SK-N-SH treated with all-trans-retinoic acid at 6 μM for 48 hours (cell line): ENCODE measurements around the gene ABCC10.

Experiments
- ATAC-seq: fragments of 200-7000 bp; cut with Tn5 transposase; 3 replicates; pipeline ENCODE4 v1.9.1; 2020; ENCODE audit warnings: mild to moderate bottlenecking, moderate library complexity
- ARNTL ChIP-seq: fragments of 450-650 bp; formaldehyde crosslinking; IDR thresholded peaks from 2 replicates; pipeline ENCODE4 v1.5.0; 2020; ENCODE audit warnings: low read depth, mild to moderate bottlenecking, moderate library complexity, borderline replicate concordance
- BACH2 ChIP-seq: fragments of 250-450 bp; sonication (Bioruptor Pico); IDR thresholded peaks from 2 replicates; pipeline ENCODE4 v1.9.0; 2021; ENCODE audit warnings: mild to moderate bottlenecking, borderline replicate concordance
- CSDC2 ChIP-seq: fragments of 250-450 bp; sonication (Bioruptor Pico); IDR thresholded peaks from 2 replicates; pipeline ENCODE4 v1.5.0; 2020; ENCODE audit warnings: mild to moderate bottlenecking, moderate library complexity
- ESRRG ChIP-seq: fragments of 250-450 bp; sonication (Bioruptor Pico); IDR thresholded peaks from 2 replicates; pipeline ENCODE4 v1.6.1; 2021; ENCODE audit warnings: mild to moderate bottlenecking
- ISL1 ChIP-seq: fragments of 250-450 bp; sonication (Bioruptor Pico); IDR thresholded peaks from 2 replicates; pipeline ENCODE4 v2.1.2; 2022; ENCODE audit warnings: mild to moderate bottlenecking, moderate library complexity
- OSR1 ChIP-seq: fragments of 250-450 bp; sonication (Bioruptor Pico); IDR thresholded peaks from 2 replicates; pipeline ENCODE4 v1.8.0; 2022; ENCODE audit warnings: moderate library complexity, mild to moderate bottlenecking, inconsistent platforms
- PPARA ChIP-seq: fragments of 250-450 bp; sonication (Bioruptor Pico); IDR thresholded peaks from 2 replicates; pipeline ENCODE4 v1.5.0; 2020; ENCODE audit warnings: mild to moderate bottlenecking, borderline replicate concordance
- RARB ChIP-seq: fragments of 250-450 bp; sonication (Bioruptor Pico); IDR thresholded peaks from 2 replicates; pipeline ENCODE4 v1.8.0; 2021; ENCODE audit warnings: mild to moderate bottlenecking, moderate library complexity
- SNAI2 ChIP-seq: fragments of 250-450 bp; sonication (Bioruptor Pico); IDR thresholded peaks from 2 replicates; pipeline ENCODE4 v1.5.0; 2020; ENCODE audit warnings: mild to moderate bottlenecking, moderate library complexity
- TCF4 ChIP-seq: fragments of 250-450 bp; sonication (Bioruptor Pico); IDR thresholded peaks from 2 replicates; pipeline ENCODE4 v1.8.0; 2021; ENCODE audit warnings: mild to moderate bottlenecking, moderate library complexity, borderline replicate concordance
- TOX ChIP-seq: fragments of 250-450 bp; sonication (Bioruptor Pico); IDR thresholded peaks from 2 replicates; pipeline ENCODE4 v1.8.0; 2021; ENCODE audit warnings: mild to moderate bottlenecking, moderate library complexity, borderline replicate concordance
- ZFP3 ChIP-seq: fragments of 250-450 bp; sonication (Bioruptor Pico); IDR thresholded peaks from 2 replicates; pipeline ENCODE4 v1.5.0; 2020; ENCODE audit warnings: mild to moderate bottlenecking, moderate library complexity
- ZFP30 ChIP-seq: fragments of 450-650 bp; formaldehyde crosslinking; IDR thresholded peaks from 2 replicates; pipeline ENCODE4 v1.5.0; 2022; ENCODE audit warnings: mild to moderate bottlenecking, moderate library complexity
- ZNF70 ChIP-seq: fragments of 450-650 bp; formaldehyde crosslinking; IDR thresholded peaks from 2 replicates; pipeline ENCODE4 v1.5.0; 2020; ENCODE audit warnings: mild to moderate bottlenecking, moderate library complexity
- TF ChIP-seq, protein P1 (sequence below): fragments of 250-450 bp; sonication (Bioruptor Pico); IDR thresholded peaks from 2 replicates; pipeline ENCODE4 v1.5.0; 2020; ENCODE audit warnings: mild to moderate bottlenecking, moderate library complexity
- TF ChIP-seq, protein P2 (sequence below): fragments of 250-450 bp; sonication (Bioruptor Pico); IDR thresholded peaks from 2 replicates; pipeline ENCODE4 v1.8.0; 2021; ENCODE audit warnings: low read depth, mild to moderate bottlenecking, moderate library complexity, borderline replicate concordance
- TF ChIP-seq, protein P3 (sequence below): fragments of 250-450 bp; sonication (Bioruptor Pico); IDR thresholded peaks from 2 replicates; pipeline ENCODE4 v1.5.1; 2021; ENCODE audit warnings: mild to moderate bottlenecking, moderate library complexity
- TF ChIP-seq, protein P4 (sequence below): fragments of 250-450 bp; sonication (Bioruptor Pico); IDR thresholded peaks from 2 replicates; pipeline ENCODE4 v1.8.0; 2020; ENCODE audit warnings: mild to moderate bottlenecking, moderate library complexity, borderline replicate concordance
- TF ChIP-seq, protein P5 (sequence below): fragments of 250-450 bp; sonication (Bioruptor Pico); IDR thresholded peaks from 2 replicates; pipeline ENCODE4 v1.5.1; 2020; ENCODE audit warnings: low read depth, mild to moderate bottlenecking, moderate library complexity

The ABCC10 gene

DNA sequence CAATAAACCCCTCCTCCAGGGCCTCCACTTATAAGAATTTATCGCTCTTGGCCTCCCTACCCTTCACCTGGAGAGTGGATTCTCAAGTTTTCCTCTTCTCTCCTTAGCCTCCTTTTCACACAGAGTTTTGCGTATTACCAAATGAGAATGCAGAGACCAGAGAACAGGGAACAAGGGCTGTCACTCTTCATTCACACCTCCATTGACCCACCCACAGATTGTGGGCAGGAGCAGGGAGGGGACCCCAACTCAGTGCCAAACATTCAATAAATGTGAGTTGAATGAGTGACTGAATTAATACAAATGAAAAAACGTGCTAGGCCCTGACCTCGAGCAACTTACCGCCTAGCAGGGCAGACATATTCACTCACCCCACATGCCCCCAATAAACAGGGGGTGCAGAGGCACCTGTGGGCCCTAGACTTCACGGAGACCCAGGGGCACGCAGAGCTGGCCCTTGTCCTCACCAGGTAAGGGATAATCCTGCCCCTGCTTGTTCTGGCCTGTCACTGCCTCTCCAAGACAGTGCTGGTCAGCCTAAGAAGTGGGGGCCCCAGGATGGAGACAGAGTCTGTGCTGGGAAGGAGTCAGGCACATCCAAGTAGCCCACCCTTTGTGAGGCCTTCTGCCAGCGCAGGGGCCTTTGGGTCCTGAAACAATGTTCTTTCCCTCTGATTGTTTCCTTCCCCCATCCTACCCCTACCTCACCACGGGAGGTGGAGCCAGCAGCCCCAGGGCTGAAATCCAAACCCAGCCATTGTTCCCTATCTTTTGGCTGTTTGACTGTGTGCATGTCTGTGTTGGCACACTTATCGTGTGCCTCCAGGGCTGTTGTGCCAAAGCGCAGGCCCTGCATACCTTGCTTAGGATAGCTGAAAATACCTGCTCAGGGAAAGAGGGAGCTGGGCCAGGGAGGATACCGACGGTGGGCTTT, 41.7 kb downstream of the ABCC10 start:
- TF ChIP-seq BACH2 (CRISPR knock-in tag) = no peak
- no peak for TF ChIP-seq SNAI2 (CRISPR knock-in tag)
- no peak for ATAC-seq

DNA sequence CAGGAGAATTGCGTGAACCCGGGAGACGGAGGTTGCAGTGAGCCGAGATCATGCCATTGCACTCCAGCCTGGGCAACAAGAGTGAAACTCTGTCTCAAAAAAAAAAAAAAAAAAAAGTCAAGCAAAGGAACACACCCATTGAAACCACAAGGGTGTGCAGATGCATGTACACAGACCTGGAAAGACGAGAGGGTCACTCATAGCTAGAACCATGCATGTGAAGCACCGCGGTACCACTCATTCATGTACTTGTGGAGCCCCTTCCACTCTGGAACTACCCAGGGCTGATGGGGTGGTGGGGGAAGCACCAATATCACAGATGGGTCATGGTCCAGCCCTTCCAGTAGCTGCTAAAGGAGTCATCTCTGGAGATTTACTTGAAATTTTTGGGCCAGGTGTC, 42.6 kb downstream of the ABCC10 start:
- ATAC-seq = no peak
- TF ChIP-seq ZFP3 (CRISPR knock-in tag) = no peak
- no peak for TF ChIP-seq BACH2 (CRISPR knock-in tag)
- TF ChIP-seq TCF4 (CRISPR knock-in tag) = no peak
- no peak for TF ChIP-seq ZNF70
- TF ChIP-seq, protein P1, sequence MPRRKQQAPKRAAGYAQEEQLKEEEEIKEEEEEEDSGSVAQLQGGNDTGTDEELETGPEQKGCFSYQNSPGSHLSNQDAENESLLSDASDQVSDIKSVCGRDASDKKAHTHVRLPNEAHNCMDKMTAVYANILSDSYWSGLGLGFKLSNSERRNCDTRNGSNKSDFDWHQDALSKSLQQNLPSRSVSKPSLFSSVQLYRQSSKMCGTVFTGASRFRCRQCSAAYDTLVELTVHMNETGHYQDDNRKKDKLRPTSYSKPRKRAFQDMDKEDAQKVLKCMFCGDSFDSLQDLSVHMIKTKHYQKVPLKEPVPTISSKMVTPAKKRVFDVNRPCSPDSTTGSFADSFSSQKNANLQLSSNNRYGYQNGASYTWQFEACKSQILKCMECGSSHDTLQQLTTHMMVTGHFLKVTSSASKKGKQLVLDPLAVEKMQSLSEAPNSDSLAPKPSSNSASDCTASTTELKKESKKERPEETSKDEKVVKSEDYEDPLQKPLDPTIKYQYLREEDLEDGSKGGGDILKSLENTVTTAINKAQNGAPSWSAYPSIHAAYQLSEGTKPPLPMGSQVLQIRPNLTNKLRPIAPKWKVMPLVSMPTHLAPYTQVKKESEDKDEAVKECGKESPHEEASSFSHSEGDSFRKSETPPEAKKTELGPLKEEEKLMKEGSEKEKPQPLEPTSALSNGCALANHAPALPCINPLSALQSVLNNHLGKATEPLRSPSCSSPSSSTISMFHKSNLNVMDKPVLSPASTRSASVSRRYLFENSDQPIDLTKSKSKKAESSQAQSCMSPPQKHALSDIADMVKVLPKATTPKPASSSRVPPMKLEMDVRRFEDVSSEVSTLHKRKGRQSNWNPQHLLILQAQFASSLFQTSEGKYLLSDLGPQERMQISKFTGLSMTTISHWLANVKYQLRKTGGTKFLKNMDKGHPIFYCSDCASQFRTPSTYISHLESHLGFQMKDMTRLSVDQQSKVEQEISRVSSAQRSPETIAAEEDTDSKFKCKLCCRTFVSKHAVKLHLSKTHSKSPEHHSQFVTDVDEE (CRISPR knock-in tag) = no peak
- no peak for TF ChIP-seq ESRRG (CRISPR knock-in tag)
- TF ChIP-seq, protein P2, sequence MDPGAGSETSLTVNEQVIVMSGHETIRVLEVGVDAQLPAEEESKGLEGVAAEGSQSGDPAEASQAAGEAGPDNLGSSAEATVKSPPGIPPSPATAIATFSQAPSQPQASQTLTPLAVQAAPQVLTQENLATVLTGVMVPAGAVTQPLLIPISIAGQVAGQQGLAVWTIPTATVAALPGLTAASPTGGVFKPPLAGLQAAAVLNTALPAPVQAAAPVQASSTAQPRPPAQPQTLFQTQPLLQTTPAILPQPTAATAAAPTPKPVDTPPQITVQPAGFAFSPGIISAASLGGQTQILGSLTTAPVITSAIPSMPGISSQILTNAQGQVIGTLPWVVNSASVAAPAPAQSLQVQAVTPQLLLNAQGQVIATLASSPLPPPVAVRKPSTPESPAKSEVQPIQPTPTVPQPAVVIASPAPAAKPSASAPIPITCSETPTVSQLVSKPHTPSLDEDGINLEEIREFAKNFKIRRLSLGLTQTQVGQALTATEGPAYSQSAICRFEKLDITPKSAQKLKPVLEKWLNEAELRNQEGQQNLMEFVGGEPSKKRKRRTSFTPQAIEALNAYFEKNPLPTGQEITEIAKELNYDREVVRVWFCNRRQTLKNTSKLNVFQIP (CRISPR knock-in tag) = no peak
- TF ChIP-seq SNAI2 (CRISPR knock-in tag) = no peak
- TF ChIP-seq, protein P3, sequence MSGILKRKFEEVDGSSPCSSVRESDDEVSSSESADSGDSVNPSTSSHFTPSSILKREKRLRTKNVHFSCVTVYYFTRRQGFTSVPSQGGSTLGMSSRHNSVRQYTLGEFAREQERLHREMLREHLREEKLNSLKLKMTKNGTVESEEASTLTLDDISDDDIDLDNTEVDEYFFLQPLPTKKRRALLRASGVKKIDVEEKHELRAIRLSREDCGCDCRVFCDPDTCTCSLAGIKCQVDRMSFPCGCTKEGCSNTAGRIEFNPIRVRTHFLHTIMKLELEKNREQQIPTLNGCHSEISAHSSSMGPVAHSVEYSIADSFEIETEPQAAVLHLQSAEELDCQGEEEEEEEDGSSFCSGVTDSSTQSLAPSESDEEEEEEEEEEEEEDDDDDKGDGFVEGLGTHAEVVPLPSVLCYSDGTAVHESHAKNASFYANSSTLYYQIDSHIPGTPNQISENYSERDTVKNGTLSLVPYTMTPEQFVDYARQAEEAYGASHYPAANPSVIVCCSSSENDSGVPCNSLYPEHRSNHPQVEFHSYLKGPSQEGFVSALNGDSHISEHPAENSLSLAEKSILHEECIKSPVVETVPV (CRISPR knock-in tag) = no peak
- TF ChIP-seq ZFP30 (CRISPR knock-in tag) = no peak
- TF ChIP-seq, protein P4, sequence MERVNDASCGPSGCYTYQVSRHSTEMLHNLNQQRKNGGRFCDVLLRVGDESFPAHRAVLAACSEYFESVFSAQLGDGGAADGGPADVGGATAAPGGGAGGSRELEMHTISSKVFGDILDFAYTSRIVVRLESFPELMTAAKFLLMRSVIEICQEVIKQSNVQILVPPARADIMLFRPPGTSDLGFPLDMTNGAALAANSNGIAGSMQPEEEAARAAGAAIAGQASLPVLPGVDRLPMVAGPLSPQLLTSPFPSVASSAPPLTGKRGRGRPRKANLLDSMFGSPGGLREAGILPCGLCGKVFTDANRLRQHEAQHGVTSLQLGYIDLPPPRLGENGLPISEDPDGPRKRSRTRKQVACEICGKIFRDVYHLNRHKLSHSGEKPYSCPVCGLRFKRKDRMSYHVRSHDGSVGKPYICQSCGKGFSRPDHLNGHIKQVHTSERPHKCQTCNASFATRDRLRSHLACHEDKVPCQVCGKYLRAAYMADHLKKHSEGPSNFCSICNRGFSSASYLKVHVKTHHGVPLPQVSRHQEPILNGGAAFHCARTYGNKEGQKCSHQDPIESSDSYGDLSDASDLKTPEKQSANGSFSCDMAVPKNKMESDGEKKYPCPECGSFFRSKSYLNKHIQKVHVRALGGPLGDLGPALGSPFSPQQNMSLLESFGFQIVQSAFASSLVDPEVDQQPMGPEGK (CRISPR knock-in tag) = no peak
- TF ChIP-seq OSR1 (CRISPR knock-in tag) = no peak
- TF ChIP-seq TOX (CRISPR knock-in tag) = no peak
- no peak for TF ChIP-seq ISL1 (CRISPR knock-in tag)
- TF ChIP-seq, protein P5, sequence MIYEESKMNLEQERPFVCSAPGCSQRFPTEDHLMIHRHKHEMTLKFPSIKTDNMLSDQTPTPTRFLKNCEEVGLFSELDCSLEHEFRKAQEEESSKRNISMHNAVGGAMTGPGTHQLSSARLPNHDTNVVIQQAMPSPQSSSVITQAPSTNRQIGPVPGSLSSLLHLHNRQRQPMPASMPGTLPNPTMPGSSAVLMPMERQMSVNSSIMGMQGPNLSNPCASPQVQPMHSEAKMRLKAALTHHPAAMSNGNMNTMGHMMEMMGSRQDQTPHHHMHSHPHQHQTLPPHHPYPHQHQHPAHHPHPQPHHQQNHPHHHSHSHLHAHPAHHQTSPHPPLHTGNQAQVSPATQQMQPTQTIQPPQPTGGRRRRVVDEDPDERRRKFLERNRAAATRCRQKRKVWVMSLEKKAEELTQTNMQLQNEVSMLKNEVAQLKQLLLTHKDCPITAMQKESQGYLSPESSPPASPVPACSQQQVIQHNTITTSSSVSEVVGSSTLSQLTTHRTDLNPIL (CRISPR knock-in tag) = no peak

DNA sequence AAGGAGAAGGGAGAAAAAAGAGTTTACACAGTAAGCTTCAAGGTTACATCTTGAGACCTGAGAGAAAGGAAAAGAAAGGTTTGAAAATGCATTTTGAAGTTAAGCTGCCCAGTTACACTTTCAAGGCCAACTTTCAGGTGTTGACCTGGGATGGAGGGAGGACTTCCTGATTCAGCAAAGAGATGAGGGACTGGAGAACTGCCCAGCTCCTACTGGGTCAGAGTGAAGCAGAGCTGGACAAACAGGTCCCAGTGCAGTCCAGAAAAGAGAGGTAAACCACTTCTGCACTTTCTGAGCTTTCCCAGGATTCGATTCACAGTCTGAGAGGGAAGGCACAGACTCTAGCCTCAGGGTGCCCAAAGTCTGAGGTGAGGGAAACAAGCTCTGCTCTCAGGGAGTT, 44.1 kb downstream of the ABCC10 start:
- ATAC-seq = no peak

More for the DNA sequence above, 44.1 kb downstream of the ABCC10 start:
- no peak for TF ChIP-seq ZFP3 (CRISPR knock-in tag)
- TF ChIP-seq BACH2 (CRISPR knock-in tag) = no peak
- no peak for TF ChIP-seq ISL1 (CRISPR knock-in tag)
- TF ChIP-seq SNAI2 (CRISPR knock-in tag) = no peak
- no peak for TF ChIP-seq RARB
- no peak for TF ChIP-seq ARNTL (CRISPR knock-in tag)
- TF ChIP-seq, protein P3 (CRISPR knock-in tag) = no peak
- TF ChIP-seq CSDC2 = no peak
- TF ChIP-seq, protein P2 (CRISPR knock-in tag) = no peak
- no peak for TF ChIP-seq ZFP30 (CRISPR knock-in tag)
- no peak for TF ChIP-seq PPARA (CRISPR knock-in tag)
